K562 (cell line): Measurements from ENCODE around the gene TARBP2. TPM values are rescaled to one million over a fixed set of nuclear protein-coding genes. Genes with fewer than 3 reads are reported as not detected.
A peak's percentile ranks its signal among the peaks of the same experiment; 100 is the strongest.

Experiments
- BMI1 ChIP-seq: fragments of 150-350 bp; IDR thresholded peaks from 2 replicates; pipeline ENCODE4 v1.6.1; 2014; ENCODE audit warnings: low read length
- CCAR2 ChIP-seq: fragments of 200-400 bp; formaldehyde crosslinking; IDR thresholded peaks from 2 replicates; pipeline ENCODE4 v1.6.1; 2017; ENCODE audit warnings: mild to moderate bottlenecking, low read depth, low read length
- CREB3 ChIP-seq: fragments of 450-650 bp; conservative IDR thresholded peaks from 2 replicates; pipeline ENCODE4 v1.6.1; 2016; ENCODE audit warnings: missing genetic modification characterization, low read depth, mild to moderate bottlenecking, missing compliant biosample characterization, moderate library complexity
- DIDO1 ChIP-seq: fragments of 450-650 bp; IDR thresholded peaks from 2 replicates; pipeline ENCODE4 v1.6.1; 2016; ENCODE audit warnings: low read depth, missing biosample characterization, missing genetic modification characterization
- GTF2F1 ChIP-seq: IDR thresholded peaks from 2 replicates; pipeline ENCODE4 v1.6.1; 2011; ENCODE audit warnings: low read depth, low read length, improper control_type of control experiment
- HMBOX1 ChIP-seq: sonication (generic); IDR thresholded peaks from 2 replicates; pipeline ENCODE4 v1.6.1; 2016
- MCM2 ChIP-seq: fragments of 450-650 bp; IDR thresholded peaks from 2 replicates; pipeline ENCODE4 v1.6.1; 2017; ENCODE audit warnings: low read depth, mild to moderate bottlenecking
- NR2C1 ChIP-seq, 2 experiments: fragments of 450-650 bp; IDR thresholded peaks; 2 replicates each; pipeline ENCODE4 v1.6.1; 2017; ENCODE audit warnings: mild to moderate bottlenecking in 2 of 2, antibody characterized with exemption in 1 of 2, inconsistent platforms in 1 of 2, missing compliant biosample characterization in 1 of 2, missing genetic modification characterization in 1 of 2
- SAP30 ChIP-seq: fragments of 200-600 bp; sonication (generic); IDR thresholded peaks from 2 replicates; pipeline ENCODE4 v1.6.1; 2012; ENCODE audit warnings: borderline replicate concordance, low read depth, mild to moderate bottlenecking, moderate library complexity, low read length, control low read depth, inconsistent platforms; ENCODE audit not compliant: insufficient read depth, poor library complexity, severe bottlenecking
- ZBTB7A ChIP-seq: IDR thresholded peaks from 2 replicates; pipeline ENCODE4 v1.6.1; 2011; ENCODE audit warnings: low read depth, mild to moderate bottlenecking, low read length, moderate library complexity, borderline replicate concordance; ENCODE audit not compliant: control insufficient read depth
- polyA plus RNA-seq, 8 experiments: library from polyadenylated mRNA; depleted of rRNA in 4 of 8; stranded (reverse) in 5 of 8; unstranded in 3 of 8; fragments of >200 nt; fragmentation: Nextera tagmentation in 2 of 8; fragmentation: Illumina TruSeq in 1 of 8; extraction: Ambion mirVana in 2 of 8; extraction: Trizol in 1 of 8; gene quantifications; 2 replicates each; pipeline versions ENCODE4 v1.2.1 to v1.2.3, GENCODE V29; 2011 to 2014; ENCODE audit warnings: inconsistent platforms in 1 of 8, missing spikeins in 1 of 8
- total RNA-seq, 7 experiments: library from RNA; depleted of rRNA in 6 of 7; stranded (reverse); fragments of >200 nt in 6 of 7; fragmentation: Illumina TruSeq in 2 of 7; extraction: Trizol in 2 of 7; gene quantifications; 2 replicates each; pipeline versions ENCODE4 v1.2.1 to v1.2.3, GENCODE V29; 2011 to 2021; ENCODE audit warnings: low replicate concordance in 1 of 7
- TF ChIP-seq, protein P1 (sequence below), 2 experiments: fragments of 450-650 bp; IDR thresholded peaks; 2 replicates each; pipeline ENCODE4 v1.6.1; 2016
- TF ChIP-seq, protein P2 (sequence below): sonication (generic); formaldehyde crosslinking; IDR thresholded peaks from 2 replicates; pipeline ENCODE4 v1.8.0; 2022; ENCODE audit warnings: mild to moderate bottlenecking, missing genetic modification reagents
- TF ChIP-seq, protein P3 (sequence below): sonication (generic); formaldehyde crosslinking; IDR thresholded peaks from 2 replicates; pipeline ENCODE4 v1.4.0; 2020; ENCODE audit warnings: mild to moderate bottlenecking, missing genetic modification reagents
- TF ChIP-seq, protein P4 (sequence below): sonication (generic); formaldehyde crosslinking; IDR thresholded peaks from 2 replicates; pipeline ENCODE4 v1.8.0; 2022; ENCODE audit warnings: mild to moderate bottlenecking, missing genetic modification reagents
- TF ChIP-seq, protein P5 (sequence below): sonication (generic); formaldehyde crosslinking; IDR thresholded peaks from 2 replicates; pipeline ENCODE4 v1.8.0; 2022; ENCODE audit warnings: mild to moderate bottlenecking, low read depth, missing genetic modification reagents

TARBP2 gene
- total and polyA plus RNA-seq, 9 of the 15 experiments (the other 6 are each of a cell fraction or from before 2014, with no cell fraction given): 5.6 to 69.0 (median 44.6) TPM

DNA sequence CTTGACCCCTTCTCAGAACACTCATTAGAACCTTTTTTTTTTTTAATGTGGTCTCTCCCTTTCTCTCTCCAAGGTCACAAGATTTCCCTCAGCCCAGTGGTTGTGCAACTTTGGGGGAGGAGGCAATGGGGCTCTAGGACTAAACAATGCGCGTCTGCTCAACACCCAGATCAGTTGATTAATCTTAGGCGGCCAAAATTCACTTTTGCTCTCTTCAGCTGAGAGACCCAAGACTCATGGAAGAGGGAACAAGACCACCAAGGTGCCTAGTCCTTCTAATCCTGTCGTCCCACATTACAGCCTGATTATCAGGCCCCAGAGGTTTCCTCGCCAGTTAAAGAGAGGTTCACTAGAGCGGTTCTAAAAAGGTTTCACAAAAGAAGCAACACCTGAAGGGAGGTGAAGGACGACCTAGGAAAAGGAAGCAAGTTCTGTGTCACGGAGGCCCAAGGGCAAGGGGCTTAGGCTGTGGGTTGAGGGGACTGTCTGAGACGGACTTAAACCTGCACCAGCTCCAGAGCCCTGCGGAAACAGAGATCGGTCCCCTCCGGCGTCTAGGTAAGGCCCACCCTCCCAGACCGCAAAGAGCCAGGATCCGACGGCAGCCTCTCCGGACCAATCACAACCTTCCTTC is 824 bp upstream of the TARBP2 start (continued):
- no peak for TF ChIP-seq BMI1
- TF ChIP-seq, protein P1, sequence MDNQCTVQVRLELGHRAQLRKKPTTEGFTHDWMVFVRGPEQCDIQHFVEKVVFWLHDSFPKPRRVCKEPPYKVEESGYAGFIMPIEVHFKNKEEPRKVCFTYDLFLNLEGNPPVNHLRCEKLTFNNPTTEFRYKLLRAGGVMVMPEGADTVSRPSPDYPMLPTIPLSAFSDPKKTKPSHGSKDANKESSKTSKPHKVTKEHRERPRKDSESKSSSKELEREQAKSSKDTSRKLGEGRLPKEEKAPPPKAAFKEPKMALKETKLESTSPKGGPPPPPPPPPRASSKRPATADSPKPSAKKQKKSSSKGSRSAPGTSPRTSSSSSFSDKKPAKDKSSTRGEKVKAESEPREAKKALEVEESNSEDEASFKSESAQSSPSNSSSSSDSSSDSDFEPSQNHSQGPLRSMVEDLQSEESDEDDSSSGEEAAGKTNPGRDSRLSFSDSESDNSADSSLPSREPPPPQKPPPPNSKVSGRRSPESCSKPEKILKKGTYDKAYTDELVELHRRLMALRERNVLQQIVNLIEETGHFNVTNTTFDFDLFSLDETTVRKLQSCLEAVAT (IDR thresholded peaks at IDR 0.05): peak in 1 of 2 experiments; percentile 85; a peak in 2 of 4 replicates
- TF ChIP-seq, protein P2, sequence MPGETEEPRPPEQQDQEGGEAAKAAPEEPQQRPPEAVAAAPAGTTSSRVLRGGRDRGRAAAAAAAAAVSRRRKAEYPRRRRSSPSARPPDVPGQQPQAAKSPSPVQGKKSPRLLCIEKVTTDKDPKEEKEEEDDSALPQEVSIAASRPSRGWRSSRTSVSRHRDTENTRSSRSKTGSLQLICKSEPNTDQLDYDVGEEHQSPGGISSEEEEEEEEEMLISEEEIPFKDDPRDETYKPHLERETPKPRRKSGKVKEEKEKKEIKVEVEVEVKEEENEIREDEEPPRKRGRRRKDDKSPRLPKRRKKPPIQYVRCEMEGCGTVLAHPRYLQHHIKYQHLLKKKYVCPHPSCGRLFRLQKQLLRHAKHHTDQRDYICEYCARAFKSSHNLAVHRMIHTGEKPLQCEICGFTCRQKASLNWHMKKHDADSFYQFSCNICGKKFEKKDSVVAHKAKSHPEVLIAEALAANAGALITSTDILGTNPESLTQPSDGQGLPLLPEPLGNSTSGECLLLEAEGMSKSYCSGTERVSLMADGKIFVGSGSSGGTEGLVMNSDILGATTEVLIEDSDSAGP: no peak
- TF ChIP-seq HMBOX1: 0 out of 2 replicates have a peak, but pooled peaks have one; percentile 32
- no peak for TF ChIP-seq CCAR2
- 0 out of 2 replicates have a peak, but pooled peaks have one; percentile 39 for TF ChIP-seq CREB3 (tag)
- TF ChIP-seq, protein P3, sequence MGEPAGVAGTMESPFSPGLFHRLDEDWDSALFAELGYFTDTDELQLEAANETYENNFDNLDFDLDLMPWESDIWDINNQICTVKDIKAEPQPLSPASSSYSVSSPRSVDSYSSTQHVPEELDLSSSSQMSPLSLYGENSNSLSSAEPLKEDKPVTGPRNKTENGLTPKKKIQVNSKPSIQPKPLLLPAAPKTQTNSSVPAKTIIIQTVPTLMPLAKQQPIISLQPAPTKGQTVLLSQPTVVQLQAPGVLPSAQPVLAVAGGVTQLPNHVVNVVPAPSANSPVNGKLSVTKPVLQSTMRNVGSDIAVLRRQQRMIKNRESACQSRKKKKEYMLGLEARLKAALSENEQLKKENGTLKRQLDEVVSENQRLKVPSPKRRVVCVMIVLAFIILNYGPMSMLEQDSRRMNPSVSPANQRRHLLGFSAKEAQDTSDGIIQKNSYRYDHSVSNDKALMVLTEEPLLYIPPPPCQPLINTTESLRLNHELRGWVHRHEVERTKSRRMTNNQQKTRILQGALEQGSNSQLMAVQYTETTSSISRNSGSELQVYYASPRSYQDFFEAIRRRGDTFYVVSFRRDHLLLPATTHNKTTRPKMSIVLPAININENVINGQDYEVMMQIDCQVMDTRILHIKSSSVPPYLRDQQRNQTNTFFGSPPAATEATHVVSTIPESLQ (CRISPR knock-in tag): 0 out of 2 replicates have a peak, but pooled peaks have one; percentile 31
- TF ChIP-seq, protein P4, sequence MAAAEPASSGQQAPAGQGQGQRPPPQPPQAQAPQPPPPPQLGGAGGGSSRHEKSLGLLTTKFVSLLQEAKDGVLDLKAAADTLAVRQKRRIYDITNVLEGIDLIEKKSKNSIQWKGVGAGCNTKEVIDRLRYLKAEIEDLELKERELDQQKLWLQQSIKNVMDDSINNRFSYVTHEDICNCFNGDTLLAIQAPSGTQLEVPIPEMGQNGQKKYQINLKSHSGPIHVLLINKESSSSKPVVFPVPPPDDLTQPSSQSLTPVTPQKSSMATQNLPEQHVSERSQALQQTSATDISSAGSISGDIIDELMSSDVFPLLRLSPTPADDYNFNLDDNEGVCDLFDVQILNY: 0 out of 2 replicates have a peak, but pooled peaks have one; percentile 45
- TF ChIP-seq, protein P5, sequence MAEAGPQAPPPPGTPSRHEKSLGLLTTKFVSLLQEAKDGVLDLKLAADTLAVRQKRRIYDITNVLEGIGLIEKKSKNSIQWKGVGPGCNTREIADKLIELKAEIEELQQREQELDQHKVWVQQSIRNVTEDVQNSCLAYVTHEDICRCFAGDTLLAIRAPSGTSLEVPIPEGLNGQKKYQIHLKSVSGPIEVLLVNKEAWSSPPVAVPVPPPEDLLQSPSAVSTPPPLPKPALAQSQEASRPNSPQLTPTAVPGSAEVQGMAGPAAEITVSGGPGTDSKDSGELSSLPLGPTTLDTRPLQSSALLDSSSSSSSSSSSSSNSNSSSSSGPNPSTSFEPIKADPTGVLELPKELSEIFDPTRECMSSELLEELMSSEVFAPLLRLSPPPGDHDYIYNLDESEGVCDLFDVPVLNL (CRISPR knock-in tag): peak; percentile 37; the same call in 1 of the 2 replicates
- TF ChIP-seq SAP30: peak; percentile 16
- TF ChIP-seq DIDO1 (tag): 0 out of 2 replicates have a peak, but pooled peaks have one; percentile 14
- TF ChIP-seq GTF2F1: no peak
- TF ChIP-seq NR2C1 (IDR thresholded peaks at IDR 0.05): no peak
- TF ChIP-seq NR2C1 (tag; IDR thresholded peaks at IDR 0.05): no peak
- TF ChIP-seq ZBTB7A: peak; percentile 73
- TF ChIP-seq MCM2: no peak
